DOHH2 (cell line): ENCODE results near the gene CHCHD6.

Source experiments
- EZH2phosphoT487 ChIP-seq: fragments of 200-600 bp; sonication (generic); IDR thresholded peaks from 2 replicates; pipeline ENCODE4 v1.6.1; 2017; ENCODE audit warnings: borderline replicate concordance, mild to moderate bottlenecking, antibody characterized with exemption, low read length, moderate library complexity, mixed read lengths
- TF ChIP-seq, protein P1 (sequence below): fragments of 200-600 bp; sonication (generic); IDR thresholded peaks from one replicate; pipeline ENCODE4 v1.5.1; 2014; ENCODE audit warnings: antibody characterized with exemption, mild to moderate bottlenecking, low read depth, low read length; ENCODE audit not compliant: poor library complexity, severe bottlenecking

DNA sequence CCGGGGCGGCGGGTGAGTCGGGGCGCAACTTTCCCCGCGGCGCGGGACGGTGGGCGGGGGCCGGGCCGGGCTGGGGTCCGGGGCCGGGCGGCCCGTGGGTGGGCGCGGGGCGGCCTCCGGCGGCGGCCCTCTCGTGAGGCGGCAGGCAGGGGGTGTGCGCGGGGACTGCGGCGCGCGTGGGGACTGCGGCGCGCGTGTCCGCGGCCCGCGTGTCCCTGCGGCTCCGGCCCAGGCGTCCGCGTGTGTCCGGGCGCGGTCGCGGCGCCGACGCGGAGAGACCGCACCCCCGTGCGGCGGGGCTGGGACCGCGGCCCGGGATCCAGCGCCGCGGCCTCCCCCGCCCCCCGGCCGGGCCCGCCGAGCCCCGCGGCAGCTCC, 279.2 kb downstream of the CHCHD6 start:
- TF ChIP-seq, protein P1, sequence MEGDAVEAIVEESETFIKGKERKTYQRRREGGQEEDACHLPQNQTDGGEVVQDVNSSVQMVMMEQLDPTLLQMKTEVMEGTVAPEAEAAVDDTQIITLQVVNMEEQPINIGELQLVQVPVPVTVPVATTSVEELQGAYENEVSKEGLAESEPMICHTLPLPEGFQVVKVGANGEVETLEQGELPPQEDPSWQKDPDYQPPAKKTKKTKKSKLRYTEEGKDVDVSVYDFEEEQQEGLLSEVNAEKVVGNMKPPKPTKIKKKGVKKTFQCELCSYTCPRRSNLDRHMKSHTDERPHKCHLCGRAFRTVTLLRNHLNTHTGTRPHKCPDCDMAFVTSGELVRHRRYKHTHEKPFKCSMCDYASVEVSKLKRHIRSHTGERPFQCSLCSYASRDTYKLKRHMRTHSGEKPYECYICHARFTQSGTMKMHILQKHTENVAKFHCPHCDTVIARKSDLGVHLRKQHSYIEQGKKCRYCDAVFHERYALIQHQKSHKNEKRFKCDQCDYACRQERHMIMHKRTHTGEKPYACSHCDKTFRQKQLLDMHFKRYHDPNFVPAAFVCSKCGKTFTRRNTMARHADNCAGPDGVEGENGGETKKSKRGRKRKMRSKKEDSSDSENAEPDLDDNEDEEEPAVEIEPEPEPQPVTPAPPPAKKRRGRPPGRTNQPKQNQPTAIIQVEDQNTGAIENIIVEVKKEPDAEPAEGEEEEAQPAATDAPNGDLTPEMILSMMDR = no peak
- no peak for TF ChIP-seq EZH2phosphoT487
